ENCODE results near the gene UGT1A10. TPM values are rescaled to one million over a fixed set of nuclear protein-coding genes. Genes with fewer than 3 reads are reported as not detected.

The UGT1A10 gene
- total and polyA plus RNA-seq, 2 of the 13 experiments (the other 11 are each of a cell fraction or from before 2014, with no cell fraction given), result not detected

- TF ChIP-seq, protein P1, sequence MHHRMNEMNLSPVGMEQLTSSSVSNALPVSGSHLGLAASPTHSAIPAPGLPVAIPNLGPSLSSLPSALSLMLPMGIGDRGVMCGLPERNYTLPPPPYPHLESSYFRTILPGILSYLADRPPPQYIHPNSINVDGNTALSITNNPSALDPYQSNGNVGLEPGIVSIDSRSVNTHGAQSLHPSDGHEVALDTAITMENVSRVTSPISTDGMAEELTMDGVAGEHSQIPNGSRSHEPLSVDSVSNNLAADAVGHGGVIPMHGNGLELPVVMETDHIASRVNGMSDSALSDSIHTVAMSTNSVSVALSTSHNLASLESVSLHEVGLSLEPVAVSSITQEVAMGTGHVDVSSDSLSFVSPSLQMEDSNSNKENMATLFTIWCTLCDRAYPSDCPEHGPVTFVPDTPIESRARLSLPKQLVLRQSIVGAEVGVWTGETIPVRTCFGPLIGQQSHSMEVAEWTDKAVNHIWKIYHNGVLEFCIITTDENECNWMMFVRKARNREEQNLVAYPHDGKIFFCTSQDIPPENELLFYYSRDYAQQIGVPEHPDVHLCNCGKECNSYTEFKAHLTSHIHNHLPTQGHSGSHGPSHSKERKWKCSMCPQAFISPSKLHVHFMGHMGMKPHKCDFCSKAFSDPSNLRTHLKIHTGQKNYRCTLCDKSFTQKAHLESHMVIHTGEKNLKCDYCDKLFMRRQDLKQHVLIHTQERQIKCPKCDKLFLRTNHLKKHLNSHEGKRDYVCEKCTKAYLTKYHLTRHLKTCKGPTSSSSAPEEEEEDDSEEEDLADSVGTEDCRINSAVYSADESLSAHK (CRISPR knock-in tag; IDR thresholded peaks at IDR 0.05; ENCODE audit: borderline replicate concordance), result no peak
- TF ChIP-seq SMYD3 (CRISPR knock-in tag; IDR thresholded peaks at IDR 0.05) (peak; percentile 86; the same call in 1 of the 2 replicates), MZF1 (CRISPR knock-in tag; IDR thresholded peaks at IDR 0.05; ENCODE audit: borderline replicate concordance) (no peak), KAT7 (CRISPR knock-in tag; IDR thresholded peaks at IDR 0.05; ENCODE audit: borderline replicate concordance) (peak; percentile 41; the same call in 1 of the 2 replicates), SCMH1 (CRISPR knock-in tag; IDR thresholded peaks at IDR 0.05; ENCODE audit: borderline replicate concordance) (no peak), ZNF530 (CRISPR knock-in tag; IDR thresholded peaks at IDR 0.05; ENCODE audit: low read depth) (no peak), ZNF44 (CRISPR knock-in tag; IDR thresholded peaks at IDR 0.05) (no peak), CEBPG (CRISPR knock-in tag; IDR thresholded peaks at IDR 0.05) (peak; percentile 83), MBNL3 (CRISPR knock-in tag; conservative IDR thresholded peaks at IDR 0.05) (no peak), SRSF4 (IDR thresholded peaks at IDR 0.05; ENCODE audit: low read depth, low read length, poor library complexity, severe bottlenecking) (no peak), BRD4 (CRISPR knock-in tag; IDR thresholded peaks at IDR 0.05) (no peak), POLR2AphosphoS5 (IDR thresholded peaks at IDR 0.05; ENCODE audit: low read depth, low read length) (no peak), TBX2 (CRISPR knock-in tag; IDR thresholded peaks at IDR 0.05; ENCODE audit: borderline replicate concordance) (peak; percentile 100), ZNF543 (CRISPR knock-in tag; IDR thresholded peaks at IDR 0.05) (peak; percentile 44; the same call in 1 of the 2 replicates), ZNF614 (CRISPR knock-in tag; IDR thresholded peaks at IDR 0.05; ENCODE audit: borderline replicate concordance) (peak; percentile 87), MTF1 (CRISPR knock-in tag; IDR thresholded peaks at IDR 0.05) (no peak), ZMYM2 (CRISPR knock-in tag; IDR thresholded peaks at IDR 0.05) (peak; percentile 69), PCBP2 (optimal IDR thresholded peaks at IDR 0.05; ENCODE audit: low read depth, low read length, poor library complexity, severe bottlenecking) (no peak), CEBPZ (IDR thresholded peaks at IDR 0.05; ENCODE audit: low read length) (no peak), ZNF768 (CRISPR knock-in tag; IDR thresholded peaks at IDR 0.05) (no peak)
- TF ChIP-seq, protein P2, sequence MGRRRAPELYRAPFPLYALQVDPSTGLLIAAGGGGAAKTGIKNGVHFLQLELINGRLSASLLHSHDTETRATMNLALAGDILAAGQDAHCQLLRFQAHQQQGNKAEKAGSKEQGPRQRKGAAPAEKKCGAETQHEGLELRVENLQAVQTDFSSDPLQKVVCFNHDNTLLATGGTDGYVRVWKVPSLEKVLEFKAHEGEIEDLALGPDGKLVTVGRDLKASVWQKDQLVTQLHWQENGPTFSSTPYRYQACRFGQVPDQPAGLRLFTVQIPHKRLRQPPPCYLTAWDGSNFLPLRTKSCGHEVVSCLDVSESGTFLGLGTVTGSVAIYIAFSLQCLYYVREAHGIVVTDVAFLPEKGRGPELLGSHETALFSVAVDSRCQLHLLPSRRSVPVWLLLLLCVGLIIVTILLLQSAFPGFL (CRISPR knock-in tag; IDR thresholded peaks at IDR 0.05), result no peak
- TF ChIP-seq, protein P3, sequence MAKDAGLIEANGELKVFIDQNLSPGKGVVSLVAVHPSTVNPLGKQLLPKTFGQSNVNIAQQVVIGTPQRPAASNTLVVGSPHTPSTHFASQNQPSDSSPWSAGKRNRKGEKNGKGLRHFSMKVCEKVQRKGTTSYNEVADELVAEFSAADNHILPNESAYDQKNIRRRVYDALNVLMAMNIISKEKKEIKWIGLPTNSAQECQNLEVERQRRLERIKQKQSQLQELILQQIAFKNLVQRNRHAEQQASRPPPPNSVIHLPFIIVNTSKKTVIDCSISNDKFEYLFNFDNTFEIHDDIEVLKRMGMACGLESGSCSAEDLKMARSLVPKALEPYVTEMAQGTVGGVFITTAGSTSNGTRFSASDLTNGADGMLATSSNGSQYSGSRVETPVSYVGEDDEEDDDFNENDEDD (CRISPR knock-in tag; IDR thresholded peaks at IDR 0.05; ENCODE audit: borderline replicate concordance), result peak; percentile 17; the same call in 1 of the 2 replicates
- TF ChIP-seq, protein P4, sequence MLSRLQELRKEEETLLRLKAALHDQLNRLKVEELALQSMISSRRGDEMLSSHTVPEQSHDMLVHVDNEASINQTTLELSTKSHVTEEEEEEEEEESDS (CRISPR knock-in tag; IDR thresholded peaks at IDR 0.05; ENCODE audit: borderline replicate concordance), result no peak
Measured at GRCh38 chr2:233745073-233745755, 109.0 kb downstream of the UGT1A10 start (continued).
